HUES64 (cell line): ENCODE results near the gene CNNM1.

Experiments used
- H3K27ac ChIP-seq: 2 replicates; pipeline ENCODE4 v1.7.0; 2013; ENCODE audit warnings: low read depth, low read length, inconsistent platforms
- H3K27me3 ChIP-seq: 2 replicates; pipeline ENCODE4 v1.6.1; 2013; ENCODE audit warnings: mild to moderate bottlenecking, low read length; ENCODE audit not compliant: insufficient read depth
- H3K36me3 ChIP-seq: 2 replicates; pipeline ENCODE4 v1.6.1; 2013; ENCODE audit warnings: mild to moderate bottlenecking, low read length; ENCODE audit not compliant: insufficient read depth
- H3K4me1 ChIP-seq: 2 replicates; pipeline ENCODE4 v1.6.1; 2013; ENCODE audit warnings: mild to moderate bottlenecking, low read length, moderate library complexity; ENCODE audit not compliant: insufficient read depth
- H3K4me3 ChIP-seq: 2 replicates; pipeline ENCODE4 v1.5.1; 2013; ENCODE audit warnings: mild to moderate bottlenecking, low read length, moderate library complexity
- H3K9ac ChIP-seq: 2 replicates; pipeline ENCODE4 v1.6.1; 2013; ENCODE audit warnings: mild to moderate bottlenecking, low read depth, low read length
- H3K9me3 ChIP-seq: 2 replicates; pipeline ENCODE4 v1.6.1; 2013; ENCODE audit warnings: low read depth, low read length; ENCODE audit not compliant: insufficient read depth
- WGBS: fragments of 150-250, 120-280 bp; methylation state at CpG from one replicate; pipeline ENCODE4 v1.1.7; 2013; ENCODE audit warnings: missing lambda C conversion rate; 5-methylcytosine and 5-hydroxymethylcytosine counted together

The CNNM1 gene

DNA sequence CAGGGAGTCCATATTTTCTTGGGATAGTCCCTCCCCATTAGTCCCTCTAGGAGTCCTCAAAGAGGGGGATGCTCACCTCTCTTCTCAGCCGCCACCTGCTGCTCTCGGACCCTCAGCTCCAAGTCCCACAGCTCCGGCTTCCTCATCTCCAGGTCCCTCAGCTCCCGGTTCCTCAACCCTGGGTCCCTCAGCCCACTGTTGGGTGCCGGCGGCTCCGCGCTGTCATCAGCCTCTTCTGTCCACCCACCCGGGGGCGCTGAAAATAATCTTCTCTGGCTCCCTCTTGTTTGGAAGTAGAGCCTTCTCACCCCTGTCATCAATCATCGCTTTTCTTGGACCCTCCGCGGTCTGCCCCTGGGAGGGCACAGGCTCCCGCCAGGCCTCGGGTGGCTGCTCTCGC, 13.3 kb upstream of the CNNM1 start:
- Histone ChIP-seq H3K4me1 (no peaks in the 10 kb centered on the region), H3K36me3 (no peaks in the 10 kb centered on the region), H3K27ac (no peak overlapping the region), H3K9ac (no peak overlapping the region), H3K9me3 (no peaks in the 10 kb centered on the region), H3K4me3 (no peak overlapping the region), H3K27me3 (no peaks in the 10 kb centered on the region)
- WGBS, result 94% methylated on average over 16 of the region's 16 CpGs

DNA sequence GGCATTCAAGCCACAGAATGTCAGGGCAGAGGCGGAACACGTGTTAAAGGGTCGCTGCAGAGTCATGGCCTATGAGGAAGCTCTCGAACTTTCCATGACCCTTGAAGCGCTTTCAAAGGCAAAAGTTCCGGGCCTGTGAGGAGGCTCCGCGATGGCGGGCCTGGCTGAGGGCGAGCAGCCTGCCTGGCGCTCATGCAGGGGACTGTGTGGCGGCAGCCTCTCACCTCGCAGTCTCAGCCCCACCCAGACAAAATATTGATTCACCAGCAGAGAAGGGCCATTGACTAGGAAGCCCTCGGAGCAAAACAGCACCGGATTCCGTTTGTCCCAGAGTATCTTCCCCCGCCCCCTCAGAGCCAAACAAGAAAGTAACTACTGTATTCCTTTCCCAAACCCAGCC, 12.8 kb upstream of the CNNM1 start:
- Histone ChIP-seq H3K27ac (no peak overlapping the region), H3K4me1 (no peaks in the 10 kb centered on the region), H3K4me3 (no peak overlapping the region), H3K9me3 (no peaks in the 10 kb centered on the region), H3K27me3 (no peaks in the 10 kb centered on the region), H3K9ac (no peak overlapping the region), H3K36me3 (no peaks in the 10 kb centered on the region)
- 94% methylated on average over 16 of the region's 17 CpGs for WGBS

DNA sequence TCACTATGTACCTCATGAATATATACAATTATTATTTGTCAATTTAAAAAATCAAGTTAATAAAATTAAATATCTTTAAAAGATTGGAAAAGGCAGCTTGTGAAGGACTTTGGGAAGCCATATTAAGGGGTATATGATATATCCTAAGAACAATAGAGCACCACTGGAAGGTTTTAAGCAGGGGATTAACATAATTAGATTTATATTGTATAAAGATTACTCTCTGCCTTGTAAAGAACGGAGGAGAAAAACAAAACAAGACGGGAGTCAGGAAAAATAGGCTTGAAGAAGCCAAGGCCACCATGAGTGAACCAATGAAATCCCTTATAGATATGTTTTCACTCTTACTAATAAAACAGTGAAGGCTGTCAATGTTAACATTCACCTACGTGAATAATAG, 11.1 kb upstream of the CNNM1 start:
- Histone ChIP-seq H3K4me1 (no peaks in the 10 kb centered on the region), H3K9ac (no peak overlapping the region), H3K27me3 (no peaks in the 10 kb centered on the region), H3K4me3 (no peak overlapping the region), H3K27ac (no peak overlapping the region), H3K36me3 (no peaks in the 10 kb centered on the region), H3K9me3 (no peaks in the 10 kb centered on the region)
- WGBS, result 91% methylated on average over 3 of the region's 3 CpGs

DNA sequence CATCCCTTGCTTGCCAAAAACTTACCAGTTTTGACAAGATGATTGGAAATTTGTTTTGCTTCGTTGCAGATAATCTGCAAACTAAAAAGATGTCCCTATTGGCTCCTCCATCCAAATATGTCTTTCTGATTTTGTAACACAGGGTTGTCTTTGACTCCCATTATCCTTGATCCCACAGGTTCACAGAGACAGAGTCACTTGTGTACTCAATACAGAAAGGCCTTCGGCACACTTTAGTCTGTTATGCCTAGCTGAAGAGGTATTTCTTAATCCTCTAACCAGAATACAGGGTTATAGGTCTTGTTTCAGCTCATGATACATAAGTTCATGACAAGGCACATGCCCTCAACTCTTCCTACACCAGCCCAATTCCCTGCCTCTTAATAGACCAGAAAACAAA, 10.7 kb upstream of the CNNM1 start:
- no peak overlapping the region for H3K9ac ChIP-seq
- H3K27ac ChIP-seq, result no peak overlapping the region
- no peaks in the 10 kb centered on the region for H3K36me3 ChIP-seq
- H3K27me3 ChIP-seq, result no peaks in the 10 kb centered on the region
- 100% methylated on average over 2 of the region's 2 CpGs for WGBS
- H3K4me1 ChIP-seq, result no peaks in the 10 kb centered on the region
- no peak overlapping the region for H3K4me3 ChIP-seq
- H3K9me3 ChIP-seq, result no peaks in the 10 kb centered on the region

DNA sequence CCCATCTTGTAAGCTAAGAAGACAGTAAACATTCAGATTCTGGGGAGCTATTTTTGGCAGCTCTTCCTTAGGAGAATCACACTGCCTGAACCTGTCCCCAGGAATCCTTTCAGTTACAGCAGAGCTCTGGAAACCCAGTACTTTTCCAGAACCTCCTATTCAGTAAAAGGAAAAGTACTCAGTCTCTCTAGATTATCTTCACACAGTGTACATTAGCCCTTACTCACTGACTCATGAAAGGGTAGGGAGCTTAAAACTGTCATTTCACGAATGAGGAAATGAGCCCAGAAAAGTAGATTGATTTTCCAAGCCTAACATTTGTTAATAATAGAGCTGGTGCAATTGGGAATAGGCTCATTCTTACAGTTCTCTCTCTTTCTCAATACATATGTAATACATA, 3.9 kb upstream of the CNNM1 start:
- Histone ChIP-seq H3K9ac (no peak overlapping the region), H3K36me3 (no peaks in the 10 kb centered on the region), H3K9me3 (peaks cover 3% of the 10 kb centered on the region; the same call in 1 of the 2 replicates), H3K4me1 (no peaks in the 10 kb centered on the region), H3K27ac (no peak overlapping the region), H3K4me3 (no peak overlapping the region), H3K27me3 (peaks cover 22% of the 10 kb centered on the region)
- WGBS, result 100% methylated on average over 1 of the region's 1 CpG

DNA sequence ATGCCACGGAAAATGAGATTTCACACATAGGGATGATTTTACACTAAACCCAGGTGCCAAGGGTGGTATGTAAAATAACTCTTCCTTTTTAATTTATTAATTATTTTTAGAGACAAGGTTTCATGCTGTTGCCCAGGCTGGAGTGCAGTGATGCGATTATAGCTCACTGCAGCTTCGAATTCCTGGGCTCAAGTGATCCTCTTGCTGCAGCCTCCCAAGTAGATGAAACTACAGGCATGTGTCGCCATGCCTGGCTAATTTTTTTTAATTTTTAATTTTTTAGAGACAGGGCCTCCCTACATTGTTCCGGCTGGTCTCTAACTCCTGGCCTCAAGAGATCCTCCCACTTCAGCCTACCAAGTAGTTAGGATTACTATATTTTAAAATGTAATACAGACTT, 2.3 kb upstream of the CNNM1 start:
- peaks cover 38% of the 10 kb centered on the region for H3K27me3 ChIP-seq
- peaks cover 3% of the 10 kb centered on the region; the same call in 1 of the 2 replicates for H3K9me3 ChIP-seq
- H3K4me3 ChIP-seq, result no peak overlapping the region
- no peak overlapping the region for H3K27ac ChIP-seq
- 97% methylated on average over 5 of the region's 5 CpGs for WGBS
- H3K4me1 ChIP-seq, result no peaks in the 10 kb centered on the region
- H3K36me3 ChIP-seq, result no peaks in the 10 kb centered on the region
- no peak overlapping the region for H3K9ac ChIP-seq

DNA sequence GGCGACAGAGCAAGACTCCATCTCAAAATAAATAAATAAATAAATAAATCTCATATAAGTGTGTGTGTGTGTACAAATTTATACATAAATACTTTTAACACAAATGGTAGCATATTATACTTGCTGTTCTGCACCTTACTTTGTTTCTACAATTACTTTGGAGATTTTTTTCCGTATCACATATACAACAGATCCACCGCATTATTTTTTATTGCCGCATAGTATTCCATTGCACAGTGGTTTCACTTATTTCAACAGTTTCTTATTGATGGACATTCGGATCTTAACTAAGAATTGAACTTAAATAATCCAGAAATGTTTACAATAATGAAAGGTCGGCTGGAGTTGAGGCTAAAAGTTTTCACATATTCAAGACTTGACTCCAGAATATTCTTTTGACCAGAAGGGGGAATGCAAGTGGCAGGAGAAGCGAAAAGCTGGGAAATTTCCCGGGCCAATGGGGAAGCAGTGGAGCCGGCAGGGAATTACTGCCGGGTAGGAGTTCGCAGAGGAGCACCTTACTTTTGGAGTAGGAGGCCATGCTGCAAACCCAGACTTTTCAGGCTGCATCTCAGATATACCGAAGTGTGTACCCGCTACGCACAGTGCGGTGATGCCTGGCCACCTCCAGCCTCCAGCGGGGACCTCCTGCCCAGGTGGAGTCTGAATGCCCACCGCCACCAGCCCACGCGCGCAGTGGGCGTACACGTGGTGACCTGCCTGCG, 415 bp upstream of the CNNM1 start:
- H3K9ac ChIP-seq, result peak overlapping the region; percentile 14; the same call in 1 of the 2 replicates
- H3K36me3 ChIP-seq, result no peaks in the 10 kb centered on the region
- H3K4me3 ChIP-seq, result peak overlapping the region; percentile 60
- H3K4me1 ChIP-seq, result no peaks in the 10 kb centered on the region
- H3K27ac ChIP-seq, result no peak overlapping the region
- peaks cover 50% of the 10 kb centered on the region for H3K27me3 ChIP-seq
- peaks cover 3% of the 10 kb centered on the region; the same call in 1 of the 2 replicates for H3K9me3 ChIP-seq
- WGBS, result 30% methylated on average over 22 of the region's 23 CpGs

DNA sequence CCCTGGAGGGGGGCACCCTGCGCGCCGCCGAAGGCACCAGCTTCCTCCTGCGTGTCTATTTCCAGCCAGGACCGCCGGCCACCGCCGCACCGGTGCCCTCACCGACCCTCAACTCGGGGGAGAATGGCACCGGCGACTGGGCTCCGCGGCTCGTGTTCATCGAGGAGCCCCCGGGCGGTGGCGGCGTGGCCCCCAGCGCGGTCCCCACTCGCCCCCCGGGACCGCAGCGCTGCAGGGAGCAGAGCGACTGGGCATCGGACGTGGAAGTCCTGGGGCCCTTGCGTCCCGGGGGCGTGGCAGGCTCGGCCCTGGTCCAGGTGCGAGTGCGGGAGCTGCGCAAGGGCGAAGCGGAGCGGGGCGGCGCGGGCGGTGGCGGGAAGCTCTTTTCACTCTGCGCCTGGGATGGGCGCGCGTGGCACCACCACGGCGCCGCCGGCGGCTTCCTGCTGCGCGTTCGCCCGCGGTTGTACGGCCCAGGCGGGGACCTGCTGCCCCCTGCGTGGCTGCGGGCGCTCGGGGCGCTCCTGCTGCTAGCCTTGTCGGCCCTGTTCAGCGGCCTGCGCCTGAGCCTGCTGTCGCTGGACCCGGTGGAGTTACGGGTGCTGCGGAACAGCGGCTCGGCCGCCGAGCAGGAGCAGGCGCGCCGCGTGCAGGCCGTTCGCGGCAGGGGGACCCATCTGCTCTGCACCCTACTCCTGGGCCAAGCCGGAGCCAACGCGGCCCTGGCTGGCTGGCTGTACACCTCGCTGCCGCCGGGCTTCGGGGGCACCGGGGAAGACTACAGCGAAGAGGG, 594 bp downstream of the CNNM1 start:
- Histone ChIP-seq H3K9ac (peak overlapping the region; percentile 44), H3K27ac (no peak overlapping the region), H3K9me3 (peaks cover 3% of the 10 kb centered on the region; the same call in 1 of the 2 replicates), H3K4me1 (no peaks in the 10 kb centered on the region), H3K27me3 (peaks cover 50% of the 10 kb centered on the region), H3K36me3 (no peaks in the 10 kb centered on the region), H3K4me3 (peak overlapping the region; percentile 60)
- WGBS, result 1% methylated on average over 94 of the region's 94 CpGs

DNA sequence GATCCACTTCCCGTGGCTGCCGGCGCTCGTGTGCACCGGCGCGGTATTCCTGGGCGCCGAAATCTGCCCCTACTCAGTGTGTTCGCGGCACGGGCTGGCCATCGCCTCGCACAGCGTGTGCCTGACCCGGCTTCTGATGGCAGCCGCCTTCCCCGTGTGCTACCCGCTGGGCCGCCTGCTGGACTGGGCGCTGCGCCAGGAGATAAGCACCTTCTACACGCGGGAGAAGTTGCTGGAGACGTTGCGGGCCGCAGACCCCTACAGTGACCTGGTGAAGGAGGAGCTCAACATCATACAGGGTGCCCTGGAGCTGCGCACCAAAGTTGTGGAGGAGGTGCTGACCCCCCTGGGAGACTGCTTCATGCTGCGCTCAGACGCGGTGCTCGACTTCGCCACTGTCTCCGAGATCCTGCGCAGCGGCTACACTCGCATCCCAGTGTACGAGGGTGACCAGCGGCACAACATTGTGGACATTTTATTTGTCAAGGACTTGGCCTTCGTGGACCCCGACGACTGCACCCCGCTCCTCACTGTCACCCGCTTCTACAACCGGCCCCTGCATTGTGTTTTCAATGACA, 1.3 kb downstream of the CNNM1 start:
- H3K9me3 ChIP-seq, result peaks cover 3% of the 10 kb centered on the region; the same call in 1 of the 2 replicates
- no peak overlapping the region for H3K27ac ChIP-seq
- no peaks in the 10 kb centered on the region for H3K36me3 ChIP-seq
- 47% methylated on average over 45 of the region's 45 CpGs for WGBS
- no peaks in the 10 kb centered on the region for H3K4me1 ChIP-seq
- H3K27me3 ChIP-seq, result peaks cover 50% of the 10 kb centered on the region
- H3K4me3 ChIP-seq, result peak overlapping the region; percentile 60
- no peak overlapping the region for H3K9ac ChIP-seq

DNA sequence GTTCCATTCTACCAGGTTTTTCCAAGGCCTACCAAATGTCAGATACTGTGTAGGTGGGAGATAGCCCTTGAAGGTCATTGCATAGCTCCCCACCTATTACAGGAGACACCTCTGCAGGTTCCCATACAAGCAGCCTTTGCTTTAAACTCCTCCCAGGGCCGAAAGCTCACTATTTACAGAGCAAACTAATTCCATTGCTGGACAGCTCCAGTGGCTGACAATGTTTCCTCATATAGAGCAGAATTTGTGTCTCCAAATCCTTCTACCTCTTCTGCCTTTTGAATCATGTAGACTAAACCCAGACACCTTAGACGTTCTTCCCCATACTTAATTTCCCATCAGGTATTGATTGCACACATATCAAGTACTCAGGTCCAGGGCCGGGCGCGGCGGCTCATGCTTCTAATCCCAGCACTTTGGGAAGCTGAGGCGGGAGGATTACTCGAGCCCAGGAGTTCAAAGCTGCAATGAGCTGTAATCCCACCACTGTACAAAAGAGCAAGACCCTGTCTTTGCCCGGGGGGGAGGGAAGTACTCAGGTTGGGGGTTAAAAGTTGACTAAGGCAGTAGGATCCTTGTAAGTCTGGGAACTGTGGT, 2.1 kb downstream of the CNNM1 start:
- Histone ChIP-seq H3K4me1 (no peaks in the 10 kb centered on the region), H3K4me3 (no peak overlapping the region), H3K36me3 (no peaks in the 10 kb centered on the region), H3K9ac (no peak overlapping the region), H3K27me3 (peaks cover 50% of the 10 kb centered on the region), H3K27ac (no peak overlapping the region), H3K9me3 (peaks cover 3% of the 10 kb centered on the region; the same call in 1 of the 2 replicates)
- 88% methylated on average over 9 of the region's 9 CpGs for WGBS

DNA sequence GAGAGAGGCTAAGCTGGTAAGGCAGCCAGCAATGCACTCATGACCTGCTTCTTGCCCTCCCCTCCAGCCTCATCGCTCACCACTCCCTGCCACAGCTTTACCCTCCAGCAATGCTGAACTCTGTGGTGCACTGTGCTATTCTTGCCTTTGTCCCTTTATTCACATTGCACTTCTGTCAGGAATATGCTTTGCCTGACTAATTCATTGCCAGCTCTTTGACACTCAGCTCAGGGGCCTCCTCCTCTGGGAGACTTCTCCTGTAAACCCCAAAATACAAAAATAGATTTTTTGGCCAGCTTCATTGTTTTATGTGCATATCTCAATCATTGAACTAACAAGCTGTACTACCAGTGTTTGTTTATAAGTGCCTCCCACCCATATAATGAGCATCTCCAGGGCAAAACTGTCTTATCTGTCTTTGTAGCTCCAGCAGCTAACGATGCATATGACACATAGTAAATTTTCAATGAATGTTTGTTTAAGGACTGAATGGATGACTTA, 8.2 kb downstream of the CNNM1 start:
- H3K9ac ChIP-seq, result no peak overlapping the region
- 77% methylated on average over 2 of the region's 2 CpGs for WGBS
- no peak overlapping the region for H3K27ac ChIP-seq
- H3K27me3 ChIP-seq, result peaks cover 7% of the 10 kb centered on the region
- H3K9me3 ChIP-seq, result no peaks in the 10 kb centered on the region
- H3K4me1 ChIP-seq, result no peaks in the 10 kb centered on the region
- H3K4me3 ChIP-seq, result no peak overlapping the region
- H3K36me3 ChIP-seq, result no peaks in the 10 kb centered on the region
